ENCODE results near the gene ADGRG7.

Gene ADGRG7

GRCh38 chr3:100706365-100706764 is 97.0 kb downstream of the ADGRG7 start:
- H3K9me3 ChIP-seq (ENCODE audit: control insufficient read depth, low read length) = no peaks in the 10 kb centered on the region
- H3K9ac ChIP-seq (ENCODE audit: low read length) = no peak overlapping the region
- H3K27me3 ChIP-seq (replicated peaks; ENCODE audit: control insufficient read depth, insufficient read depth, low read length) = no peaks in the 10 kb centered on the region
- H3K4me1 ChIP-seq (ENCODE audit: control insufficient read depth, insufficient read depth, low read length) = peaks cover 10% of the 10 kb centered on the region
- peak; percentile 28 for DNase-seq (ENCODE audit: low read depth)
- H3K36me3 ChIP-seq (ENCODE audit: control insufficient read depth, insufficient read depth, low read length, severe bottlenecking) = no peaks in the 10 kb centered on the region
- no peak overlapping the region for H3K4me3 ChIP-seq (ENCODE audit: low read length)

- no peaks in the 10 kb centered on the region for H3K27me3 ChIP-seq (replicated peaks; ENCODE audit: control insufficient read depth, insufficient read depth, low read length)
- H3K4me1 ChIP-seq (ENCODE audit: control insufficient read depth, insufficient read depth, low read length) = peaks cover 28% of the 10 kb centered on the region
- DNase-seq (ENCODE audit: low read depth) = no peak
- H3K36me3 ChIP-seq (ENCODE audit: control insufficient read depth, insufficient read depth, low read length, severe bottlenecking) = peaks cover 7% of the 10 kb centered on the region
- peak overlapping the region; percentile 83 for H3K9ac ChIP-seq (ENCODE audit: low read length)
- H3K9me3 ChIP-seq (ENCODE audit: control insufficient read depth, low read length) = no peaks in the 10 kb centered on the region
- H3K4me3 ChIP-seq (ENCODE audit: low read length) = peak overlapping the region; percentile 86
Observed at GRCh38 chr3:100708644-100708988, 99.2 kb downstream of the ADGRG7 start.

GRCh38 chr3:100708989-100709841 is 99.8 kb downstream of the ADGRG7 start, which contains the start of gene TFG:
Gene TFG, plus strand, starts transcription at chr3:100709494. Its CDS starts 4,192 bp downstream, at chr3:100713686.
- Histone ChIP-seq H3K27me3 (replicated peaks; ENCODE audit: control insufficient read depth, insufficient read depth, low read length) (no peaks in the 10 kb centered on the region), H3K4me1 (ENCODE audit: control insufficient read depth, insufficient read depth, low read length) (peaks cover 28% of the 10 kb centered on the region), H3K9me3 (ENCODE audit: control insufficient read depth, low read length) (no peaks in the 10 kb centered on the region), H3K9ac (ENCODE audit: low read length) (peak within 1 kb of the TSS; percentile 88), H3K4me3 (ENCODE audit: low read length) (peak within 1 kb of the TSS; percentile 86), H3K36me3 (ENCODE audit: control insufficient read depth, insufficient read depth, low read length, severe bottlenecking) (peaks cover 13% of the 10 kb centered on the region)
- DNase-seq (ENCODE audit: low read depth) = peak; percentile 99

- DNase-seq (ENCODE audit: low read depth) = peak; percentile 74
- H3K9ac ChIP-seq (ENCODE audit: low read length) = peak overlapping the region; percentile 88
- H3K4me3 ChIP-seq (ENCODE audit: low read length) = peak overlapping the region; percentile 86
- H3K27me3 ChIP-seq (replicated peaks; ENCODE audit: control insufficient read depth, insufficient read depth, low read length) = no peaks in the 10 kb centered on the region
- H3K4me1 ChIP-seq (ENCODE audit: control insufficient read depth, insufficient read depth, low read length) = peaks cover 28% of the 10 kb centered on the region
- no peaks in the 10 kb centered on the region for H3K9me3 ChIP-seq (ENCODE audit: control insufficient read depth, low read length)
- H3K36me3 ChIP-seq (ENCODE audit: control insufficient read depth, insufficient read depth, low read length, severe bottlenecking) = peaks cover 20% of the 10 kb centered on the region
Observed at GRCh38 chr3:100709842-100710260, 100.5 kb downstream of the ADGRG7 start.

GRCh38 chr3:100710261-100710968 is 101.0 kb downstream of the ADGRG7 start:
- Histone ChIP-seq H3K4me1 (ENCODE audit: control insufficient read depth, insufficient read depth, low read length) (peaks cover 32% of the 10 kb centered on the region), H3K9ac (ENCODE audit: low read length) (peak overlapping the region; percentile 88), H3K4me3 (ENCODE audit: low read length) (peak overlapping the region; percentile 86), H3K36me3 (ENCODE audit: control insufficient read depth, insufficient read depth, low read length, severe bottlenecking) (peaks cover 25% of the 10 kb centered on the region), H3K9me3 (ENCODE audit: control insufficient read depth, low read length) (no peaks in the 10 kb centered on the region), H3K27me3 (replicated peaks; ENCODE audit: control insufficient read depth, insufficient read depth, low read length) (no peaks in the 10 kb centered on the region)
- peak; percentile 86 for DNase-seq (ENCODE audit: low read depth)

- no peak for DNase-seq (ENCODE audit: low read depth)
- Histone ChIP-seq H3K4me3 (ENCODE audit: low read length) (no peak overlapping the region), H3K4me1 (ENCODE audit: control insufficient read depth, insufficient read depth, low read length) (peaks cover 59% of the 10 kb centered on the region), H3K27me3 (replicated peaks; ENCODE audit: control insufficient read depth, insufficient read depth, low read length) (no peaks in the 10 kb centered on the region), H3K36me3 (ENCODE audit: control insufficient read depth, insufficient read depth, low read length, severe bottlenecking) (peaks cover 61% of the 10 kb centered on the region), H3K9ac (ENCODE audit: low read length) (no peak overlapping the region), H3K9me3 (ENCODE audit: control insufficient read depth, low read length) (no peaks in the 10 kb centered on the region)
Observed at GRCh38 chr3:100715176-100715575, 105.8 kb downstream of the ADGRG7 start.

- H3K36me3 ChIP-seq (ENCODE audit: control insufficient read depth, insufficient read depth, low read length, severe bottlenecking) = peaks cover 75% of the 10 kb centered on the region
- H3K9ac ChIP-seq (ENCODE audit: low read length) = no peak overlapping the region
- peaks cover 45% of the 10 kb centered on the region for H3K4me1 ChIP-seq (ENCODE audit: control insufficient read depth, insufficient read depth, low read length)
- no peaks in the 10 kb centered on the region for H3K9me3 ChIP-seq (ENCODE audit: control insufficient read depth, low read length)
- H3K4me3 ChIP-seq (ENCODE audit: low read length) = no peak overlapping the region
- DNase-seq (ENCODE audit: low read depth) = no peak
- H3K27me3 ChIP-seq (replicated peaks; ENCODE audit: control insufficient read depth, insufficient read depth, low read length) = no peaks in the 10 kb centered on the region
Observed at GRCh38 chr3:100717063-100717462, 107.7 kb downstream of the ADGRG7 start.

GRCh38 chr3:100717637-100718487 is 108.5 kb downstream of the ADGRG7 start:
- no peak overlapping the region for H3K4me3 ChIP-seq (ENCODE audit: low read length)
- H3K36me3 ChIP-seq (ENCODE audit: control insufficient read depth, insufficient read depth, low read length, severe bottlenecking) = peaks cover 83% of the 10 kb centered on the region
- H3K4me1 ChIP-seq (ENCODE audit: control insufficient read depth, insufficient read depth, low read length) = peaks cover 37% of the 10 kb centered on the region
- H3K27me3 ChIP-seq (replicated peaks; ENCODE audit: control insufficient read depth, insufficient read depth, low read length) = no peaks in the 10 kb centered on the region
- no peak for DNase-seq (ENCODE audit: low read depth)
- no peak overlapping the region for H3K9ac ChIP-seq (ENCODE audit: low read length)
- H3K9me3 ChIP-seq (ENCODE audit: control insufficient read depth, low read length) = no peaks in the 10 kb centered on the region

GRCh38 chr3:100719136-100719535 is 109.7 kb downstream of the ADGRG7 start:
- H3K27me3 ChIP-seq (replicated peaks; ENCODE audit: control insufficient read depth, insufficient read depth, low read length) = no peaks in the 10 kb centered on the region
- H3K4me3 ChIP-seq (ENCODE audit: low read length) = no peak overlapping the region
- H3K36me3 ChIP-seq (ENCODE audit: control insufficient read depth, insufficient read depth, low read length, severe bottlenecking) = peaks cover 88% of the 10 kb centered on the region
- no peak overlapping the region for H3K9ac ChIP-seq (ENCODE audit: low read length)
- H3K4me1 ChIP-seq (ENCODE audit: control insufficient read depth, insufficient read depth, low read length) = peaks cover 34% of the 10 kb centered on the region
- DNase-seq (ENCODE audit: low read depth) = peak; percentile 38
- H3K9me3 ChIP-seq (ENCODE audit: control insufficient read depth, low read length) = no peaks in the 10 kb centered on the region

- Histone ChIP-seq H3K4me1 (ENCODE audit: control insufficient read depth, insufficient read depth, low read length) (peaks cover 30% of the 10 kb centered on the region), H3K4me3 (ENCODE audit: low read length) (no peak overlapping the region), H3K27me3 (replicated peaks; ENCODE audit: control insufficient read depth, insufficient read depth, low read length) (no peaks in the 10 kb centered on the region), H3K36me3 (ENCODE audit: control insufficient read depth, insufficient read depth, low read length, severe bottlenecking) (peaks cover 83% of the 10 kb centered on the region), H3K9ac (ENCODE audit: low read length) (no peak overlapping the region), H3K9me3 (ENCODE audit: control insufficient read depth, low read length) (no peaks in the 10 kb centered on the region)
- no peak for DNase-seq (ENCODE audit: low read depth)
Observed at GRCh38 chr3:100720426-100720825, 111.0 kb downstream of the ADGRG7 start.

Measured in adipocyte (in vitro differentiated cells).